Measurements from ENCODE around the gene PPARA.
"Not testable (repeated sequence)": the region's sequence is repeated elsewhere in the genome, so short reads cannot be mapped to it uniquely, and the experiment has no call there.

PPARA gene

GRCh38 chr22:46126853-46127385 is 23.4 kb upstream of the PPARA start:
- DNase-seq (ENCODE audit: low read depth in 2 of 2), result no peak

DNA sequence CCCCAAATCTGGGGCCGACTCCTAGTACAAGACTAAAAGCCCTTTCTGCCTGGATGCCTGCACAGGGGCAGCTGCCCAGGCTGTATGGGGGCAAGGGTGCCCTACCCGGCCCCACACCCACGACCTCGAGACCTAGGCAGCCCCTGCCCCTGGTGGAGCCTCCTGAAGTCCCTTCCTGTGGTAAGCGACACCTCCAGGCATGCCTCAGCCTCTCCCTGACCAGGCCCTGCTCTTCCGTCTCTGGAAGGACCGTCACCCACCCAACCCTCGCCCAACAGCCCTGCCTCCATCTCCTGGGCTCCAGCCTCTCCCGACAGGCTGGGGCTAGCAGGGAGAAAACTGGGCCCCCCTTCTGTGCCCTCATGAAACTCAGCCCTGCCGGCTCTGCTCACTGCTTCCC is 22.8 kb upstream of the PPARA start:
- no peak for DNase-seq (ENCODE audit: low read depth in 2 of 2)

GRCh38 chr22:46128606-46129005 is 21.7 kb upstream of the PPARA start:
- DNase-seq (ENCODE audit: low read depth in 2 of 2), result no peak

DNA sequence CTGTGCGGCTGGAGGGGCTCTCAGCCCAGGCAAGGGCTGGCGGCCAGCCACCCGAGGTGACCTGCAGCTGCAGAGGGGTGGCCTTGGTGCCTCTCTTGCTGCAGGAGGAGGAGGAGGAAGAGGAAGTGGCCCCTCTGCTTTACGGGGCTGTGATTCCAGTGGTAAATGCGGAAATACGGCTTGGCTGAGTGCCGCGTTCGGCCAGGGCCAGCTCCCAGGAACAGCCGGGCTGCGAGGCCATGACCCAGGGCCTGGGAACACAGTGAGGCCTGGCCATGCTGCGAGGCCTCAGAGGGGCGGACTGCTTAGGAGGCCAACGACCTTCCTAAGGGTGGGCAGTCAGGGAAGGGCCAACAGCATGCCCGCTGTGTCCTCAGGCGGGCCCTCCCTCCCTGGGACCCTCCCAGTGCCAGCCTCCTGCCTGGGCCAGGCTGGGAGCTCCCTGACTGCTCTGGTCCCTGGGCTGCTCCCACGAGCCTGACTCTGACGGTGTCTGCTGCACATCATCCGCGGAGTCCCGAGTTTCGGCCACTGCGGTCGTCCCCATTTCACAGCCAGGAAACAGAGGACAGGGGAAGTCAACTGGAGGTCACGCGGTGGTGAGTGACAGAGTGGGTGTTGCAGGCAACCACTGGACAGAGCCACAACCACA is 20.8 kb upstream of the PPARA start:
- no peak for DNase-seq (ENCODE audit: low read depth in 2 of 2)

DNA sequence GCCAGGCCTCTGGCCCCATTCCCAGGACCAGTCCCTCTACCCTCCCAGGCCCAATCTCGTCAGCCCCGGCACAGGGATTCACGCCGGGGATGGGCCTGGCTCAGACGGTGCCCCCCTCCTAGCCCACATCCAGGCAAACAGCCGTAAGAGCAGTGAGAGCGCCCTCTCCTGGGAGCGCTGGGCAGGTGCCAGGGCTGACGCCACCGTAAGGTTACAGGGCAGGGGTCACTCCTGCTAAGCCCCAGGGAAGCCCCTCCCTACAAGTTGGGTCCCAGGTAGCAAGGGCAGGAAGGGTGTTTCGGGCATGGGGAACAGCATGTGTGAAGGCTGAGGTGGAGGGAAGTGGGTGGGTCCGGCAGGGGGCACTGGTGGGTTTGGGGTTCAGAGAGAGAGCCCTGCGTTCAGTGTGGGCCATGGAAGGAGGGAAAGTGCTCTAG is 19.2 kb upstream of the PPARA start:
- DNase-seq (ENCODE audit: low read depth in 2 of 2), result no peak

DNA sequence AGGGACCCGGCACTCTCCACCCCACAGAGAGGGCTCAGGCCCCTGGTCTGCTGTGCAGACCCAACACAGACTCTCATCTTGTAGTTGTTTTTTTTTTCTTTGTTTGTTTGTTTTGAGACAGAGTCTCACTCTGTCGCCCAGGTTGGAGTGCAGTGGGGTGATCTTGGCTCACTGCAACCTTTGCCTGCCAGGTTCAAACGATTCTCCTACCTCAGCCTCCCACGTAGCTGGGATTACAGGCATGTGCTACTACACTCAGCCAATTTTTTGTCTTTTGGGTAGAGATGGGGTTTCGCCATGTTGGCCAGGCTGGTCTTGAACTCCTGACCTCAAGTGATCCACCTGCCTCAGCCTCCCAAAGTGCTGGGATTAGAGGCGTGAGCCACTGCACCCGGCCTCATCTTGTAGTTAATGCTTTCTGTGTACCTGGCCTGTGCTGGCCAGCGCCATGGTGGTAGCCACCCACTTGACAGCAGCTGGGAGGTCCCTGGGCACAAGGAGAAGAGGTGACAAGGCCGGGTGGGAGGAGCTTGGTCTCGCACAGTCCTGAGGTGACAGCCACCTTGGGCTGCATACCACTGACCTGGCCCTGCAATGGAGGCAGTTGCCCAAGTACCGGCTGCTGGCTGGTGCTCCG is 18.0 kb upstream of the PPARA start:
- DNase-seq (ENCODE audit: low read depth in 2 of 2), result not testable (repeated sequence)

- DNase-seq (ENCODE audit: low read depth in 2 of 2), result no peak
Measured at GRCh38 chr22:46132830-46133587, 17.3 kb upstream of the PPARA start.

- no peak for DNase-seq (ENCODE audit: low read depth in 2 of 2)
Measured at GRCh38 chr22:46133588-46133855, 16.8 kb upstream of the PPARA start.

DNA sequence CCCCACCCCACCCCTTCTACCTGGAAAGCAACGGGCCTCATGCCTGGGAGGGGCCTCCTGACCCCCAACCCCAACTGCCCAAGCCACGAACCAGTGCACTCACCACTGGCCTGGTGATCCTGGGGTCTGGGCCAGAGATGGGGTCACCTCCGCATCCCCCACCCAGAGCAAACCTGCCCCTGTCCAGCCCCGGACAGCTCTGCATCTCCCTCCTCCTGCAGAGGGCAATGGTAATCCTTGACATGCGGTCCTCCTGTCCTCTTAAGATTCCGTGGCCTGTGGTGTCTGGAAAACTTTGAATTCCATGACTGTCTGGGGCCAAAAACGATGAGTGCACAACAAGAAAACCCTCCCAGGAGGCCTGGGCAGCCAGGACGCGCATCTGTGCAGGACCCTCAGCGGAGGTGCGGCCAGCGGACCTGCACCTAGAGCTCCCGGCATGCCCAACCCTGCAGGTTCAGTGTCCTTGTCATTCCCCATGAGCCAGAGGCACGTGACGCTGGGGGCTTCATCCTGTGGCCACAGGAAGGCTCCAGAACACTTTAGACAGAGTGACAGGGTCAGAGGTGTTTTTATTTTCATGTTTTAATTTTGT is 16.1 kb upstream of the PPARA start:
- DNase-seq (ENCODE audit: low read depth in 2 of 2), result no peak

DNA sequence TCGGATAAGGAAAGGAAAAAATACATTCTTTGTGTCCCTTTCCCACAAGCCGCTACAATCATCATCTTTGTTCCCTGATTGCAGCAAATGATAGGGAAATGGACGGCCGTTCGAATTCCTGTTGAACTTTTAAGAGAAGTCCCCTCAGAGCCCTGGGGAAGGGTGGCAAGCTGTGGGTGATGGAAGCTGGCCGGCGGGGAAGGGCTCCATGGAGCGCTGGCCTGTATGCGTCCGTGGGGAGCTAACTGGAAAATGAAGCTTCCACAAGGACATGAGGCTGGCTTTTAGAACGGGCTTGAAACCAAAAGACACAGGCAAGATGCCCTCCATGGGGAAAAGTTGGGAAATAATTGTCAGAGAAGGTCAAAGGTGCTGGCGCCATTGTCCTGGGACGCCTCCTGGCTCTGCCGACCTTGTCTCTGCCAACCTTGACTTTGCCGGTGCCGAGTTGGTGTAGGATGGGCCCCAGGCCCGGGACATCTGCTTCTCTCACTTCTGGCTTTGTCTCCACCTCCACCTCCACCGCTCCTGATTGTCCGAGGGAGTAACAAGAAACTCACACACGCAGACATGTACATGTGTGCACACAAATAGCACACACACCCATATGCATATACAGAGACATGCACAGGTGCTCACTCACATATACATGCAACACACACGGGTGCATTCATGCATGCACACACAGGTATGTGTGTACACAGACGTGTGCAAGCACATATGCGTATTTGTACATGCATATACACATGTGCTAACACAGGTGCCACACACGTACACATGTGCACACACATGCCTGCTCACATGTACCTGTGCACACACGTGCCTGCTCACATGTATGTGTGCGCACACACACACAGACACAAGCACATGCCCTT is 14.5 kb upstream of the PPARA start:
- DNase-seq (ENCODE audit: low read depth in 2 of 2), result no peak

- no peak for DNase-seq (ENCODE audit: low read depth in 2 of 2)
Measured at GRCh38 chr22:46136486-46137217, 13.7 kb upstream of the PPARA start.

DNA sequence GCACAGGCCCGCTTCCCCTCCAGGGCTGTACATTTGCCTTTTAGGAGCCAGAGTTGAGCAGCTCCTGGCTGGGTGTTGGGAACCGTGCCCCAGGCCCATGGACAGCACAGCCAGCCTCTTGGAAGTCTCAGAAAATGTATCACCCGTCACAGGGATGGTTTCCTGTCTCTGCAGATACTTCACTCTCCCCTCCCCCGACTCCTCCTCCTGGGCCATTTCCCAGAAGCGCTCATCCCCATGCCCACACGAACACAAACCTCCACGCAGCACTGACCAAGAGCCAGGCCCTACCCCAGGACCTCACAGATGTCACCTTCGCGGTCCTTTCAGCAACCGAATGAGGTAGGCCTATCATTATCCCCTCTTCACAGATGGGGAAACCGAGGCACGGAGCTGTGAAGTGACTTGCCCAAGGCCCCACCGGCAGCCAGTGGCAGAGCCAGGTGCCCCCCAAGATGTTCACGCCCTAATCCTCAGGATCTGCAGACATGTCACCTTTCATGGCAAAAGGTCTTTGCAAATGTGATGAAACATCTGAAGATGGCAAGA is 13.0 kb upstream of the PPARA start:
- no peak for DNase-seq (ENCODE audit: low read depth in 2 of 2)

DNA sequence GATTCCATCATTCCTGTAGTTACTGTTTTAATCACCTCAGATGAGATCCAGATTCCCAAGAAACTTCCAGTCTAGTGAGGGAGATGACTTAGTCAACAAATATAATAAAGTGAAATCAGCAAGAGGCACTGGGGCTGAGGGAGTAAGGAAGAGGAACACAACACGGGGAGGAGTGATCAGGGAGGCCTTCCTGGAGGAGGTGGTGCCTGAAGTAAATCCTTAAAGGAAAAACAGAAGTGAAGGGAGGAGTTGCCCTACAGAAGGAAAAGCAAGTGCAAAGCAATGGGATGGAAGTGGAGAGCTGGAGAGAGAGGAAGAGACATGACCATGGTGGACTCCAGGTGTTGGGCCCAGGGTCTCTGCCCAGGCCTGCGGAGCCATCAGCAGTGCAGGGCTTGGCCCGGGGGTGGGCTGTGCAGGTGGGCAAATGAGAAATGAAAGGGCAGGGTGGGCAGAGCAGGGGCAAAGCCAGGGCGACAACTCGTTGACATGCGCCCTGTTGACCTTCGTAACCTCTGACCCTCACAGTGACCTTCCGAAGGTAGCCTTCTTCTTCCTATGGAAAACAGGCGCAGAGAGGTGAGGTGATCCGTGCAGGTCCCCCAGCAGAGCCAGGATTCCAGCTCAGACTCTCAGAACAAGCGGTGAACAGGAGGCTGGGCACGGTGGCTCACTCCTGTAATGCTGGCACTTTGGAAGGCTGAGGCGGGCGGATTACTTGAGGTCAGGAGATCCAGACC is 12.1 kb upstream of the PPARA start:
- no peak for DNase-seq (ENCODE audit: low read depth in 2 of 2)

- DNase-seq (ENCODE audit: low read depth in 2 of 2), result not testable (repeated sequence)
Measured at GRCh38 chr22:46139417-46139816, 10.9 kb upstream of the PPARA start.

- DNase-seq (ENCODE audit: low read depth in 2 of 2), result no peak
Measured at GRCh38 chr22:46139895-46140350, 10.4 kb upstream of the PPARA start.

- no peak for DNase-seq (ENCODE audit: low read depth in 2 of 2)
Measured at GRCh38 chr22:46140989-46141928, 9.1 kb upstream of the PPARA start.

GRCh38 chr22:46142548-46143490 is 7.5 kb upstream of the PPARA start:
- no peak for DNase-seq (ENCODE audit: low read depth in 2 of 2)

Data from stimulated activated CD8-positive, alpha-beta memory T cell treated with anti-CD3 and anti-CD28 coated beads, Interleukin-7, amount 100 ng/mL, for 1 hour (primary cell).